ENCODE data around the gene ARNT2.

The ARNT2 gene

DNA sequence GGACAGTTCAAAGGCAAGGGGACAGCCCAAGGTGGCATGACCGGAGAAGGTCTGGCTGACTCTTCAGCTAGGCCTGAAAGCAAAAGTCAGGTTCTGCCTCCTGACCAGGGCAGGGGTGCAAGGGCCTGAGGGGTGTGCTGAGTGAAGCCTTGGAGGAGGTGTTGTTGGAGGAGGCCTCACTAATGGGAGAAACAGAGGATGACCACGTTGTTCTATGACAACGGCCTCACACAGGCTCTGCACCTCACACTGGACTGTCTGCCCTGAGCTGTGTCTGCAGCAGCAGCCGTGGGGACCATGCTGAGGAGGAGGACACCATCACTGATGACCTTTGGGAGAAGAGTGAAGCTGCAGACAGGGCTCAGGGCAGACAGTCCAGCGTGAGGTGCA lies 174.0 kb downstream of the ARNT2 start:
- Histone ChIP-seq H3K4me1 (peaks cover 20 to 55% (median 24%) of the 10 kb centered on the region in 10 experiments), H4K20me1 (no peaks in the 10 kb centered on the region), H3K27ac (no peak overlapping the region; a peak in 1 of 22 replicates), H3K27me3 (no peaks in the 10 kb centered on the region), H3K9ac (no peak overlapping the region), H3K36me3 (peaks cover 0 to 80% (median 16%) of the 10 kb centered on the region in 11 experiments; a peak in 14 of 22 replicates), H3K9me3 (replicated peaks in 1 of 11) (no peaks in the 10 kb centered on the region), H3K4me3 (no peak overlapping the region), H3K4me2 (peak overlapping the region in 1 of 11 experiments; percentile 71; a peak in 1 of 22 replicates)
- no peak for TF ChIP-seq Cebpa-rat (IDR thresholded peaks at IDR 0.05)

GRCh38 chr15:80578871-80579270 lies 174.7 kb downstream of the ARNT2 start:
- Histone ChIP-seq H3K27me3 (no peaks in the 10 kb centered on the region), H3K4me3 (no peak overlapping the region), H3K9me3 (replicated peaks in 1 of 11) (no peaks in the 10 kb centered on the region), H3K27ac (peak overlapping the region in 4 of 11 experiments; percentile 10 to 60 (median 50); a peak in 7 of 22 replicates), H3K4me1 (peaks cover 20 to 54% (median 24%) of the 10 kb centered on the region in 10 experiments), H3K4me2 (peak overlapping the region in 10 of 11 experiments; percentile 6 to 74 (median 68); a peak in 15 of 22 replicates), H3K36me3 (peaks cover 0 to 80% (median 16%) of the 10 kb centered on the region in 11 experiments; a peak in 14 of 22 replicates), H3K9ac (no peak overlapping the region), H4K20me1 (no peaks in the 10 kb centered on the region)
- TF ChIP-seq Cebpa-rat (IDR thresholded peaks at IDR 0.05) = no peak

DNA sequence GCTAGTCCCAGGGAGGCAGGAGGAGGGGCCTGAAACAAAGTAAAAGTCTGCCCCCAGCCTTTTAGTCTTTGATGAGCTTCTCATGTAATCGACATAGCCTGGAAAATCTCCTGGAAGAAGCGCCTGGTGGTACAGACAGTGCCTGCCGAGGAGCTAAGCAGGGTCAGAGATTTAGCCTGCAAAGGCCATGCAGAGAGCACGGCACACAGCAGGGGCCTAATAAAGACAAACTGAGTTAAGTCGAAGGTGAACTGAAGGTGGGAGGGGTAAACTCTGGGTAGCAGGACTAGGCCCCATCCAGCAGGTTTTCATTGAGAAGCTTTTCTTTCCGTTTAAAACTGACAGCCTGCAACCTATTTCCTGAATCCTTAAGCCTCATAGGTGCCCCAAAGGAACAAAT lies 175.4 kb downstream of the ARNT2 start:
- H3K4me2 ChIP-seq = peak overlapping the region; percentile 50 to 74 (median 68)

GRCh38 chr15:80580106-80580505 lies 175.9 kb downstream of the ARNT2 start:
- Histone ChIP-seq H3K36me3 (peaks cover 0 to 80% (median 12%) of the 10 kb centered on the region in 11 experiments; a peak in 14 of 22 replicates), H3K27me3 (no peaks in the 10 kb centered on the region), H3K9me3 (replicated peaks in 1 of 11) (no peaks in the 10 kb centered on the region), H3K4me3 (no peak overlapping the region), H3K9ac (peak overlapping the region in 2 of 11 experiments; percentile 12 to 27; a peak in 3 of 22 replicates), H4K20me1 (no peaks in the 10 kb centered on the region), H3K4me2 (peak overlapping the region; percentile 50 to 74 (median 68)), H3K4me1 (peaks cover 20 to 49% (median 24%) of the 10 kb centered on the region in 10 experiments), H3K27ac (peak overlapping the region in 9 of 11 experiments; percentile 10 to 60 (median 41); a peak in 15 of 22 replicates)
- no peak for TF ChIP-seq Cebpa-rat (IDR thresholded peaks at IDR 0.05)

More for the DNA sequence above, 175.4 kb downstream of the ARNT2 start:
- peaks cover 0 to 80% (median 16%) of the 10 kb centered on the region in 11 experiments; a peak in 14 of 22 replicates for H3K36me3 ChIP-seq
- H3K9ac ChIP-seq = peak overlapping the region in 4 of 11 experiments; percentile 12 to 50 (median 21); a peak in 4 of 22 replicates
- TF ChIP-seq Cebpa-rat (IDR thresholded peaks at IDR 0.05) = no peak
- no peaks in the 10 kb centered on the region for H4K20me1 ChIP-seq
- no peaks in the 10 kb centered on the region for H3K9me3 ChIP-seq (replicated peaks in 1 of 11)
- H3K27me3 ChIP-seq = no peaks in the 10 kb centered on the region
- no peak overlapping the region for H3K4me3 ChIP-seq
- H3K27ac ChIP-seq = peak overlapping the region in 7 of 11 experiments; percentile 18 to 60 (median 37); a peak in 10 of 22 replicates
- peaks cover 20 to 49% (median 24%) of the 10 kb centered on the region in 10 experiments for H3K4me1 ChIP-seq

GRCh38 chr15:80580536-80581260 lies 176.5 kb downstream of the ARNT2 start:
- no peak for TF ChIP-seq Cebpa-rat (IDR thresholded peaks at IDR 0.05)
- Histone ChIP-seq H3K4me1 (peaks cover 20 to 49% (median 24%) of the 10 kb centered on the region in 10 experiments), H3K4me3 (no peak overlapping the region), H3K36me3 (peaks cover 0 to 78% (median 8%) of the 10 kb centered on the region in 11 experiments; a peak in 11 of 22 replicates), H3K9ac (no peak overlapping the region), H3K27ac (peak overlapping the region in 9 of 11 experiments; percentile 9 to 60 (median 41); a peak in 13 of 22 replicates), H3K9me3 (replicated peaks in 1 of 11) (no peaks in the 10 kb centered on the region), H4K20me1 (no peaks in the 10 kb centered on the region), H3K4me2 (peak overlapping the region; percentile 10 to 74 (median 68)), H3K27me3 (no peaks in the 10 kb centered on the region)

DNA sequence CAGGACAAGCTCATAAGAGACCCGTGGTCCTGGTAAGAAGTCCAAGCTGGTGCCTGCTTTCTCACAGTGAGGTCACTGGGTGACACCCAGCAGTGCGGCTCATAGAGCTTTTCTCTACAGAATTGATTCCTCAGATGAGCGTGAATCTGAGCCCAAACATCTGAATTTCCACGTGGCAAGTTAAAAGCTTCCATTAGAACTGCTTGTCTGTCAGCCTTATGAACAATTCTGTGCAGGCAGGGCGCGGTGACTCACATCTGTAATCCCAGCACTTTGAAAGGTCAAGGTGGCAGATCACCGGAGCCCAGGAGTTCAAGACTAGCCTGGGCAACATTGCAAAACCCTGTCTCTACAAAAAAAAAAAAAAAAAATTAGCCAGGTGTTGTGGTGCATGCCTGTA lies 177.8 kb downstream of the ARNT2 start:
- Histone ChIP-seq H3K4me3 (no peak overlapping the region), H4K20me1 (no peaks in the 10 kb centered on the region), H3K4me2 (no peak overlapping the region), H3K4me1 (peaks cover 20 to 53% (median 24%) of the 10 kb centered on the region in 10 experiments), H3K9ac (no peak overlapping the region), H3K9me3 (replicated peaks in 1 of 11) (no peaks in the 10 kb centered on the region), H3K27me3 (no peaks in the 10 kb centered on the region), H3K27ac (no peak overlapping the region), H3K36me3 (peaks cover 0 to 73% (median 8%) of the 10 kb centered on the region in 11 experiments; a peak in 11 of 22 replicates)
- TF ChIP-seq Cebpa-rat (IDR thresholded peaks at IDR 0.05) = no peak

GRCh38 chr15:80582816-80583423 lies 178.7 kb downstream of the ARNT2 start:
- Histone ChIP-seq H4K20me1 (no peaks in the 10 kb centered on the region), H3K4me1 (peaks cover 20 to 57% (median 24%) of the 10 kb centered on the region in 10 experiments), H3K9ac (no peak overlapping the region), H3K27me3 (no peaks in the 10 kb centered on the region), H3K36me3 (peaks cover 0 to 64% (median 4%) of the 10 kb centered on the region in 11 experiments; a peak in 7 of 22 replicates), H3K27ac (no peak overlapping the region; a peak in 1 of 22 replicates), H3K9me3 (replicated peaks in 1 of 11) (no peaks in the 10 kb centered on the region), H3K4me2 (no peak overlapping the region), H3K4me3 (no peak overlapping the region)
- TF ChIP-seq Cebpa-rat (IDR thresholded peaks at IDR 0.05) = no peak

DNA sequence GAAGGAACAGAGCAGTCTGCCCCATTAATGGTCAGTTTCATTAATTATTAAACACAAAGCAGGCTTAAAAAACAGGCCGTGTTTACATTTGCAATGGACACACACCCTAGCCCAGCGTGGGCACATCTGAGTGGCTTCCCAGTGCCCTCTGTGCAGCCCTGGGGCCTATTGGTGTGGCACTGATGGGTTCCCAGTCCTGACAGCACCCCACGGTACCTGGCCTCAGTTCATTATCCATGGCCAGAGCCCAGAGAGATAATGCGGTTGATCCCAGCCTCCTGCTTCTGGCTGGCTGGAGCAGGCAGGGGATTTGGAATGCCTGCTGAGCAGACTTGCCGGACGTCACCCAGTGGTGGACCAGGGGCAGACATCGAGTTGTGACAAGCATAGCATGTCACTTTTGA lies 180.4 kb downstream of the ARNT2 start:
- peaks cover 0 to 62% (median 4%) of the 10 kb centered on the region in 11 experiments; a peak in 7 of 22 replicates for H3K36me3 ChIP-seq
- H4K20me1 ChIP-seq = no peaks in the 10 kb centered on the region
- H3K9me3 ChIP-seq (replicated peaks in 1 of 11) = no peaks in the 10 kb centered on the region
- no peak overlapping the region for H3K4me2 ChIP-seq
- H3K27me3 ChIP-seq = no peaks in the 10 kb centered on the region
- peaks cover 11 to 58% (median 14%) of the 10 kb centered on the region in 10 experiments for H3K4me1 ChIP-seq
- TF ChIP-seq Cebpa-rat (IDR thresholded peaks at IDR 0.05) = no peak
- H3K9ac ChIP-seq = no peak overlapping the region
- H3K27ac ChIP-seq = no peak overlapping the region
- H3K4me3 ChIP-seq = no peak overlapping the region

DNA sequence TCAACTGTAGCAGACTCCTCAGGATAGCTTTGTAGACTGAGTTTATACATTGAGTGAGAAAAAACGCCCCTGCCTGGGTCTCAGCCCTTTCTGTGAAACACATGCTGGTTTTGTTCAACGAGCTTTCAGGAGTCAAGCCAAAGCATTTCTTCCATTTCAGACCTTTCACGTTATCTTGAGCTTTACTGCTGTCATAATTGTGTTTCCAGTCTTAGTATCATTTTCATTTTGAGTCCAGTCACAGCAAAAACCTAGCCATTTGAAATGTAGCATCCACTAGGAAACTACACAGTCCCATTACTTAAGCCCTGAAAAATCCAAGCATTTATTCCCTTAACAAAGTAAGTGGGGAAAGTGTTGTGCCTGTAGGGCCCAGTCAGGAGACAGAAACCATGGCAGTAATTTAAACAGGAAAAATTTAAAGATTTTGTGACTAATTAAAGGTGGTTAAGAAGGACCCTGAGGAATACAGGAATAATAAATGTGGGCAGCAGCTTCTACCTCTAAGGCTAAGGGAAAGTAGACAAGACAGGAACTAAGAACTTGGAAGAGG lies 180.9 kb downstream of the ARNT2 start:
- Histone ChIP-seq H3K9ac (no peak overlapping the region), H3K4me2 (no peak overlapping the region), H3K36me3 (peaks cover 0 to 67% (median 4%) of the 10 kb centered on the region in 11 experiments; a peak in 7 of 22 replicates), H3K27me3 (no peaks in the 10 kb centered on the region), H3K4me3 (no peak overlapping the region), H3K4me1 (peaks cover 6 to 55% (median 9%) of the 10 kb centered on the region in 10 experiments), H3K9me3 (replicated peaks in 1 of 11) (no peaks in the 10 kb centered on the region), H4K20me1 (no peaks in the 10 kb centered on the region), H3K27ac (no peak overlapping the region)
- TF ChIP-seq Cebpa-rat (IDR thresholded peaks at IDR 0.05) = no peak

Data from BLaER1 treated with 17β-estradiol and CSF1 and Interleukin-3, amounts not matched to agents 10 nM and 100 nM (cell line).